ENCODE data around the gene RPN1.
"Not testable (repeated sequence)": the region's sequence is repeated elsewhere in the genome, so short reads cannot be mapped to it uniquely, and the experiment has no call there.

The RPN1 gene

DNA sequence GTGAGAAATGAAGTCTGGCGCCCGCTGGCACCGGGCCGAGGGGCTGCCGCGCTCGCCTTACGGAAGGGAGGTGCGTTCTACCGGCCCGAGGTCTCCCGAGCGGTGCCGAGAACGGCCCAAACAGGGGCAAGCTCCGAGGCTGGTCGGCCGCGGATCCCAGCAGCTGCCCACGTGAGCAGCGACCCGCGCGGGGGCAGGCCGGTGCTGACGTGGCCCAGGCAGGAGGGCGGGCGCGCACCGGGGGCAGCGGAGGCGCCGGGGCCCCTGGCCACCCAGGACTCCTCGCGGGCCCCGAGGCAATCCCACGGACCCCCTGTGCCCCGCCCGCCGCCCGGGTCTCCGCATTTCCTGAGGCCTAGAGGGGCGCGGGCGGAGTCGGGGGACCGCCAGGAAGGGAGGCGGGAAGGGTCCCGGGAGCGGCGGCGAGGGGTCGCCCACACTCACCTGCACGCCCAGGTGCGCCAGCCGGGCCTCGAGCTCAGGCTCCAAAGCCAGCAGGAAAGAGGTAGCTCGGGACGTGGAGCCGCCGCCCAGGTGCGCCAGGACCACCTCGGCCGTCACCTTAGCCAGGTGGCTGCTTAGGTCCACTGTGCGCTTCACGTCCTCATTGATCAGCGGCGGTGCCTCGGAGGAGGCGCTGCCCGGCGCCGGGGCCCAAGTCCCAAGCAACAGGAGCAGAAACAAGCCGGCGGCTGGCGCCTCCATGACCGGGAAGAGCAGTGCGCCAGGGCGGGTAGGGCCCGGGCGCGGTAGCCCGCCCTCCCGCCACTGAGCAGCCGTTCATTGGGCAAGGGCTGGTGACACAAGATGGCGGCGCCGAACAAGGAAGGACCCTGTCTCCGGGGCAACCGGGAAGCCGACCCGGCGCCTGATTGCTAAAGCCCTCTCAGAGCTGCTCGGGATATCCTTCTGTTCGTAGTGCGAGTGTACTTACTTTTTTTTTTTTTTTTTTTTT lies at the start of gene RPN1:
Gene RPN1, minus strand, starts transcription at position 723 of the 955 bp plus-strand sequence. Its CDS starts 18 bp downstream, at position 705.
- DNase-seq, result peak; percentile 17 to 96 (median 87)

DNA sequence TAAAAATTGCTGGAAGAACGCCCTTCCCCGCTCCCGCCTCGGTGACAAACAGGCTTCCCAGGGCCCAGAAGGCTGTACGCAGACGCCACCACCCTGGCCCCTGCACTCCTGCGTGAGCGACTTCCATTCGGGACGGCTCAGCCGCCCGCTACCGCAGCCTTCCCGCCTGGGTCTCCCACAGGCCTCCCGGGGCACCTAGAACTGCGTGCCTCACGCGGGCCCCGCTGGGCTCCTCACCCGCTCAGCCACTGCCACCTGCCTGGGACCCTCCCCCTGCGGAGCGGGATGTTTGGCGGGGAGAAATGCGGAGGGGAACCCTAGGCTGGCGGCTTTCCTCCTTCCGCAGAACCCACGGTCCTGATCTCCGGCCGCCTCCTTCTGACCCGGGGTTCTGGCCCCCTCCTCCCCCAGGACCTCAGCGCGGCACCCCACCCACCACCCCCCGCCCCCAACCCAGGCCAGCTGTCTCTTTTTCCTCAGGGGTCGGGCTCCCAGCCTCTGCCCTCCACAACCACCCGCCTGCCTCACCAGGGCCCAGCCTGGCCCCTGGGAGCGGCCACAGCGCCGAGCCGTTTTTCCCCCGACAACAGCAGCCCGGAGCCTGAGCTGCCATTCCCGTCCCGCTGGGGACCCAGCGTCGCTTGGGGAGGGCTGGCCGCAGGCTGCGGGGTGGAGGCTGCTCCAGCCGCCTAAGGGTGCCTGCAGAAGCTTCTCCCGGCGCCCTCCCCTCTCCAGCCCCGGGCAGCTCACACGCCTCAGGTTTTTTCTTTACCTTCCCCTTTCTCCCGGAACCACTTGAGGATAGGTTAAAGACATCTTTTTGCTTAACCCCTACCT lies 47.8 kb upstream of the RPN1 start:
- peak in 33 of 56 donors; percentile 7 to 46 (median 24) for DNase-seq

DNA sequence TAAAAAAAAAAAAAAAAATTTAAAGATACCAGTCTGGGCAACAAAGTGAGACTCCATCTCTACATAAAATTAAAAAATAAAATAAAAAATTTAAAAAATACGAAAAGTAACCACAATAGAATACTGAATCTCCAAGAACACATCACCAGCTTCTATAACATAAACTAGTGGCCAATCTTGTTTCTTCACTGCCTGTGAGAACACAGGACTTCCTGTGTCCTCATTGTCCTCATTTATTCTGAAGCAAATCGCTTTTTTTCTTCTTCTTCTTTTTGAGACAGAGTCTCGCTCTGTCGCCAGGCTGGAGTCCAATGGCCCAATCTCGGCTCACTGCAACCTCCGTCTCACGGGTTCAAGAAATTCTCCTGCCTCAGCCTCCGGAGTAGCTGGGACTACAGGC lies 46.7 kb upstream of the RPN1 start:
- DNase-seq, result no peak

DNA sequence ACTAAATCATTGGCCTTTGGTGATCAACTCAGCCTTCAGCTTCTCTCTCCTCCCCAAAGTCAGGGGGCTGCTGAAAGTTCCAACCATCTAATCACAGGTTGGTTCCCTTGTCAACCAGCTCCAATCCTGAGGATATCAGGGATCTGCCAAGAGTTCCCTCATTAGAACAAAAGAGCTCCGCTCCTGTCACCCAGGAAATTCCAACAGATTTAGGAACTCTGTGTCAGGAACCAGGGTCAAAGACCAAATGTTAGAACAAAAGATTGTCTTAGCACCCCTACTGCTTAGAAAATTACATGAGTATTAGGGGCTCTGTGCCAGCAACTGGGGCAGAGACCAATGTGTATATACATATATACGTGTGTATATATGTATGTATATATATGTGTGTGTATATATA lies 43.1 kb upstream of the RPN1 start:
- DNase-seq, result no peak

DNA sequence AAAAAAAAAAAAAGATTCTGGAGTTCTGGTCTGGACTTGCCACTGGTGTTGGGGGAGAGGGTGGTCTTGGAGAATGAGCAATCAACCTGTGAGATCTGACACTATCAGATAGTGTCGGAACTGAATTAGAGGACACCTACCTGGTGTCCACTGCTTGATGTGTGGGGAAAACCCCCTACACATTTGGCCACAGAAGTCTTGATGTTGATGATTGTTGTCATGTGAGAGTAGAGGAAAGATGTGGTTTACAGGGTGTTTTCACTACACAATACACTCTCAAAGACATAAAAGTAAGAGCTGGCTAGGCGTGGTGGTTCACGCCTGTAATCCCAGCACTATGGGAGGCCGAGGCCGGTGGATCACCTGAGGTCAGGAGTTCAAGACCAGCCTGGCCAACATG lies 38.4 kb upstream of the RPN1 start:
- DNase-seq, result no peak

DNA sequence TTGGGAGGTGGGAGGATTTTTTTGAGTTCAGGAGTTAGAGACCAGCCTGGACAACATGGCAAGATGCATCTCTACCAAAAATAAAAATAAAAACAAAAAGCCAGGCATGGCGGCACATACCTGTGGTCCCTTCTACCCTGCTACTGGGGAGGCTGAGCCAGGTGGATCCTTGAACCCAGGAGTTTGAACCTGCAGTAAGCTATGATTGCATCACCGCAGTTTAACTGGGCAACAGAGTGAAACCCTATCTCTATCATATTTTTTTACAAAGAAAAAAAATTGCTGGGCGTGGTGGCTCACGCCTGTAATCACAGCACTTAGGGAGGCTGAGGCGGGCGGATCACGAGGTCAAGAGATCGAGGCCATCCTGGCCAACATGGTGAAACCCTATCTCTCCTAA lies 35.8 kb upstream of the RPN1 start:
- DNase-seq, result no peak

DNA sequence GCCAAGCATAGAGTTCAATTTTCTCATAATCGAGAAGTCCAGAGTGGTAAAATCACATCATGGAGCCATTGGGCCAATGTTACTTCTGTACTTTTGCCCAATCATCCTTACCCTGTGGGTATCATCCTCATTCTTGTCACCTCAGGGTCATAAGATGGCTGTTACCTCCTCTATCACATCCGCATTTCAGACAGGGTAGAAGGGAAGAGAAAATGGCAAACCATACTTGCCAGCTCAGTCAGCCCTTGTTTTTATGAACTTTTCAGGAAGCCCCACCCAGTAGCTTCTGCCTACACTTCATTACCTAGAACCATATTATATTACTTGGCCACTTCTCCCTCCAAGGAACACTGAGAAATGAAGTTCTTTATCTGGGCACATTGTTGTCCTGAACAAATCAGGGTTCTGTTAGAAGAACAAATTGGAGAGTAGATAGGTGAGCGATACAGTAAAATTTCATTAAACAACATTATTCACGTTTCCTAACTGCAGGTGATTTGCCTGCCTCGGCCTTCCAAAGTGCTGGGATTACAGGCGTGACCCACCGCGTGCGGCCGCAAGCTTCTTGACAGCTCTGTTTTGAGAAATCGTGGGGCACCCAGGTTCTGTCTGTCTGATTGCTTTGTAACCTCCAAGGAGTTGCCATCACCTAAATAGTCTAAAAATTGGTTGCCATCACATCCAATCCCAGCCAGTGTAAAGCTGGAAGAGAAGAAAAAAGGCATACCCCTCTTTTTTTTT lies 34.5 kb upstream of the RPN1 start:
- DNase-seq, result no peak

DNA sequence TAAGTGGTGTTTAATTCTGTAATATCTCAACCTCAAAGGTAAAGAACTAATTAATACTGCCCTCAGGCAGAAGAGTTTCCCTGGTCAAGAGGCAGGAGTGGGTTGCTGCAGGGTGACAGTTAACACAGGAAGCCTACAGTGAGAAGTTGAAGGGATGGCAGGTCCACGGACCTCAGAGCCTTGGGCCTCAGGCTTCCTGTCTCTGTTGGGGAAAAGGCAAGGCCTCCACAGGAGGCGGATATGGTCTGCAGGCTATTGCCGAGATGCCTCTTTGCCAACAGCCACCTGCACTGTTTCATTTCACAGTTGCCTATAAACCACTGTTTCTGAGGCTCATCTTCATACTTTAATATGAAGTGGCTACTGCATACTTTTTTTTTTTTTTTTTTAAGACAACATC lies 33.3 kb upstream of the RPN1 start:
- DNase-seq, result no peak

DNA sequence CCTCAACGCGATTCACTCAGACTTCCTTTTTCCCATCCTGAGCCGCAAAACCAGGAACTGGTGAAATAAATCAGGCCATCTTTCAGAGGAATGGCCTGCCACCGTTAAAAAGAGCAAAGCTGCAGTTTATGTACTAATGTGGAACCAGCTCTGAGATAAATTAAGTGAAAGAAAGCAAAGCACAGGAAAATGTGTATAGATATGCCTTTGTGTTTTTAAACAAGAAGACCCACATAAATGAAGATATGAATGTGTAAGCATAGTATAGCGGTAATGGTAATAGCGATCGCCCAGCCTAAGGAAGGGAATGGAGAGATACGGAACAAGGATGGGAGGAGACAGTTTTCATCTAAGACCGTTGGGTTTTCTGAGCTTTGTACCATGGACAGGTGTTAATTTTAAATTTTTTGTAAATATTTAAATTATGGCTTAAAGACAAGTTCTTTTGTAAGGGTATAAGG lies 30.8 kb upstream of the RPN1 start:
- DNase-seq, result no peak

DNA sequence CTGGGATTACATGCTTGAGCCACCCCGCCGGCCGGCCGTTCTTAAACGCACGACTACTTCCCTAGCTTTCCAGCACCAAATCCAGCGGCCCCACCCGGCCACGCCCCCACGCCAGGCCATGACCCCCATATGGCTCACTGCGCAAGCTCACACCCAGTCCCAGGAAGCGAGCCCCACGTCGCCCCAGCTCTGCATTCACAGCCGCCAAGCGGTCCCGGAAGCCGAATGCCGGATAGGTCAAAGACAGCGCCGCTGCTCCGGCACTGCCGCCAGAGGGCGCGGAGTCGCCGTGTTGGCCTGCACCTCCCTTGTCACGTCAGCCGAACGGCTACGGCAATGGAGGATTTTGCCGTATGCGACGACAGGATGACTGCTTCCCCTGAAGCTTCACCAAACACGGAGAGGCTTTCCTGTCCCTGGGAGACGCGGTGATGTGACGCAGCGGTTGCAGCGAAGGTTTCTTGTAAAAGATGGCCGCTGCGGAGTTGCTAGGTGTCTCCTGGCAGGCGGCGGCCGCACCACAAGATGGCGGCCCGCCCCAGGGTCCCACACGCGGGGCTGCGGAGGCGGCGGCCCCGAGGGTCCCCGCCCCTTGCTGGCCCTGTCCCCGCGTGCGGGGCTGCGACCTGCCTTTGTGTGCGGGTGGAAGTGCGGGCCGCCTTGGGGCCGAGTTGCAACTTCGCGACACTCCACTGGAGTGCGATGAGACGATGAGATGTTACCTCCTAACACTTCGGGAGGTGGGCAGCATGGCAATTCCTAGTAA lies 30.2 kb upstream of the RPN1 start:
- DNase-seq, result peak; percentile 80 to 99 (median 97)

DNA sequence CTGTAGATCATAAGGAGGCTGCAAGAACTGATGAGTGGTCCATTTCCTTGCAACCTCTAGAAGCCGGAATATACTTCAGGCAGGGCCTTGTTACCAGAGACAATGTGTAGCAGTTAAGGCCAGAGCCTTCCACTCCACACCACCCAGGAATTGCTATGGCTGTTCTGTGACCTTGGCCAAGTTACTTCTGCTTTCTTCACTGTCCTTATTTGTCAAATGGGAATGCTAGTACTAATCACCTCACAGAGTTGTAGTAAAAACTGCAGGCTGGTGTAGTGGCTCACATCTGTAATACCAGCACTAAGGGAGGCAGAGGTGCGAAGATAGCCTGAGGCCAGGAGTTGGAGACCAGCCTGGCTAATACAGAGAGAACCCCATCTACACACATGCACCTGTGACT lies 28.7 kb upstream of the RPN1 start:
- DNase-seq, result no peak

DNA sequence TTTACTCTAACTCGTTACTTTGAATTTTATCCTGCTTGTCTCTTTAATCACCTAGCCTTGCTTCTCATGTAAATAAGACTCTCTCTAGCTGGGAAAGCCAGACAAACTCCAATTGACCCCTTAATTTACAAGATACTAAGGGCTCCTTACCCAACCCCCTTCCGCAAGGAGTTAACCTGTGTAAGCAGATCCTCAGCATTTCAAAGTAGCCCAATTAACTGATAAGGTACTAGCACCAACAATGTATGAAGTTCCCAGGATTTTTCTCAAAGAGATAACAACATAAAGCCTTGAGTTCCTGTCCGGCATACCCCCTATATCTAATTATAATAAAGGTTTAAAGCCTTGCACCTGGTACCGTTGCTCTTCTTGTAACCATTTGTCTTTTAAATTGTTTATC lies 25.2 kb upstream of the RPN1 start:
- DNase-seq, result not testable (repeated sequence)

DNA sequence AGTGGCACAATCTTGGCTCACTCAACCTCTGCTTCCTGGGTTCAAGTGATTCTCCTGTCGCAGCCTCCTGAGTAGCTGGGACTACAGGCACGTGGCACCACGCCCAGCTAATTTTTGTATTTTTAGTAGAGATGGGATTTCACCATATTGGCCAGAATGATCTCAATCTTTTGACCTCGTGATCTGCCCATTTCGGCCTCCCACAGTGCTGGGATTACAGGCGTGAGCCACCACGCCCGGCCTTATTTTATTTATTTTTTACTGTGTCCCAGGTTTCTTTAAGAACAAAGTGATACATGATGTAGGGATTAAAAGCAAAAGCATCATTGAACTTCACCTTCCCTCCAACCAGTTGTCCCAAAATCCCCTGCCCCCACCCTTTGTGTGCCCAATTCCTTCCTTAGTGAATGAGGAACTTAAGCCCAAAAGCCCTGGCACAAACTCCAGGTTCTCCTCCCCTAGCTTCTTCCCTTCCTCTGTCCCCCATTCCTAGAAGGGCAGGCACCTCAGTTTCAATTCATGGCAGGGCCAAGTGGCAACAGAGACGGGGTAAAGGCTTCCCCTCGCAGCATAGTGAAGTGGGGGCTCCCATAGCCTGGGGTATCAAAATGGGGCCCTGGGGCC lies 23.7 kb upstream of the RPN1 start:
- DNase-seq, result no peak

DNA sequence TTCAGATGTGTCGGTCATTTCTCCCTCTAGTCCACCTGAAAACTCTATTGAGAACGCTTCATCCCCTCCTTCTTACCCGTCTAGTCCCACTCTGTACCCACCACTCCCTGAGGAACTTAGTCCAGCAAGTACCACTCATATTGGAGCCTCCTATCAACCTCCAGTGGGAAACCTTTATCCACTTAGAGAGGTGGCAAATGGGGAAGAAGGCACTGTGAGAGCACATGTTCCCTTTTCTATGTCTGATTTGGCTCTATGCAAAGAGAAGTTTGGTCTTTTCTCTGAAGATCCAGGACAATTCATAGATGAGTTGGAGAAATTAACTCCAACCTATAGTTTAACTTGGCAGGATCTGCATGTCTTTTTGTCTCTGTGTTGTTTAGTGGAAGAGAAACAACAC lies 17.0 kb upstream of the RPN1 start:
- DNase-seq, result no peak

DNA sequence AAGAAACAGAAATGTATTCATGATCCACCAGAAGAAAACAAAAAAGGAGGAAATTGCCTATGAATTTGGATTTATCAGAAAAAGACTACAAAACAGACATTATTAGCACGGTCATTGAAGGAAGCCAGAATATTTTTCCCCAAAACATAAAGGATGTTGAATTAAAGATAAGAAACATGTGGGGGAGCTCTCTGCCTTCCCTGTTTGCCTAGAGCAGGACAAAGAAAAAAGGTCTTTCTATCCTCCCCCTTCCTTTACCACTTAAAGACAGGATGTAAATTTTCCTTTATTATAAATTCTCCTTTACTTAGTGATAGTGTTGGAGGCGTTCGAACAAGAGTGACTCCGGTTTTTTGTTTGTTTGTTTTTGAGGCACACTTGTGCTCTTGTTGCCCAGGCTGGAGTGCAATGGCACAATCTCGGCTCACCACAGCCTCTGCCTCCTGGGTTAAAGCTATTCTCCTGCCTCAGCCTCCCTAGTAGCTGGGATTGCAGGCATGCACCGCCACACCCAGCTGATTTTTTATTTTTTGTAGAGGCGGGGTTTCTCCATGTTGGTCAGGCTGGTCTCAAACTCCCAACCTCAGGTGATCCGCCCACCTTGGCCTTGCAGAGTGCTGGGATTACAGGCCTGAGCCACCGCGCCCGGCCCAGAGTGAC lies 14.9 kb upstream of the RPN1 start:
- DNase-seq, result no peak

DNA sequence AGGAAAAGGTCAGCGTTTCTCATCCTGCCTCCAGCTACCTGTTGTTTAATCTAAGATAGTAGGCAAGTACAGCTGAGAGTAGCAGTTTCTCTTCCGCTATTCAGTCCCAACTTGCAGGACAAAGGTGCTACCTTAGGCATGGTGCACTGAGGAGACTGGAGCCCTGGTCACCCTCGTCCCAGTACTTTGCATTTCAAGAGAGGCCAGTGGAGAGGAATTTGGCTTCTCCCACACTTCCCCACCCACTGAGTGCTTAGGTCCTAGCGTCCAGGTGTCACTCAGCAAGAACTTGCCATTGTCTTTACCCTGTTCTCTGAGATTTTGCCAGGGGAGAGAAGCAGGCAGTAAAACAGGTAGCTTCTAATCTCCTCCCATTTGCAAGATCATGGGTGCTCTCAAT lies 12.5 kb upstream of the RPN1 start:
- DNase-seq, result no peak

DNA sequence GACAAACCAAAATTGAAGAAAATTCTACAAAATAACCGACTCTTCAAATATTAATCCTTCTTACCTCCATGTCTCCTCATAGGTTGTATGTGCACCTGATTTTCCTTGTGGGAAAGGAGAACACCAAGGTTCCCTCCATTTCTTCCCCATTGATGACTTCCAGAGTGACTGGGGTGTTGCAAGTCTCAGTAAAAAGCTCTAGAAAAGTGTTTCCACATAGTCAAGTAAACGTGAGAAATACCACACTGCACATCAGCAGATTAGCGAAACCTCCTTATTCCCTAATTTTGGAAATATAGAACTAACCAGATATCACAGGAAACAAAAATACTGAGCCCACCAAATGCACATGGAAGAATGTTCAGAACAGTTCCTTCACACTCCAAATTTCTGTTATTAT lies 4.9 kb upstream of the RPN1 start:
- DNase-seq, result no peak

DNA sequence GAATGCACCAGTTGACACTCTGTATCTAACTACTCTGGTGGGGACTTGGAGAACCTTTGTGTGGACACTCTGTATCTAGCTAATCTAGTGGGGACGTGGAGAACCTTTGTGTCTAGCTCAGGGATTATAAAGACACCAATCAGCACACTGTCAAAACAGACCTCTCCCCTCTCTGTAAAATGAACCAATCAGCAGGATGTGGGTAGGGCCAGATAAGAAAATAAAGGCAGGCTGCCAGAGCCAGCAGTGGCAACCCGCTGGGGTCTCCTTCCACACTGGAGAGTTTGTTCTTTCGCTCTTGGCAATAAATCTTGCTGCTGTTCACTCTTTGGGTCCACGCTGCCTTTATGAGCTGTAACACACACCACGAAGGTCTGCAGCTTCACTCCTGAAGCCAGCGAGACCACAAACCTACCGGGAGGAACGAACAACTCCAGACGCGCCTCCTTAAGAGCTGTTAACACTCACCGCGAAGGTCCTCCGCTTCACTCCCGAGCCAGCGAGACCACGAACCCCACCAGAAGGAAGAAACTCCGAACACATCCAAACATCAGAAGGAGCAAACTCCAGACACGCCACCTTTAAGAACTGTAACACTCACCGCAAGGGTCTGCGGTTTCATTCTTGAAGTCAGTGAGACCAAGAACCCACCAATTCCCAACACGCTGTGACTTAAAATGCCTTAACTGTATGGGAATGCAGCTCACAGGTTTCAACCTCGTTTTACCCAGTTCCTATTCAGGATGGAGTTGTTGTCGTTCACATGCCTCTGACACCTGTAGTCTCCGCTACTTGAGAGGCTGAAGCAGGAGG lies 3.6 kb upstream of the RPN1 start:
- not testable (repeated sequence) for DNase-seq

Measured in amygdala (tissue), 56 donors.